GM21786 (cell line): ENCODE results near the gene TTC13.

Experiments
- ATAC-seq: cut with Tn5 transposase; IDR thresholded peaks from one replicate; pipeline ENCODE4 v1.9.1; 2021; ENCODE audit not compliant: unreplicated experiment

Gene TTC13

DNA sequence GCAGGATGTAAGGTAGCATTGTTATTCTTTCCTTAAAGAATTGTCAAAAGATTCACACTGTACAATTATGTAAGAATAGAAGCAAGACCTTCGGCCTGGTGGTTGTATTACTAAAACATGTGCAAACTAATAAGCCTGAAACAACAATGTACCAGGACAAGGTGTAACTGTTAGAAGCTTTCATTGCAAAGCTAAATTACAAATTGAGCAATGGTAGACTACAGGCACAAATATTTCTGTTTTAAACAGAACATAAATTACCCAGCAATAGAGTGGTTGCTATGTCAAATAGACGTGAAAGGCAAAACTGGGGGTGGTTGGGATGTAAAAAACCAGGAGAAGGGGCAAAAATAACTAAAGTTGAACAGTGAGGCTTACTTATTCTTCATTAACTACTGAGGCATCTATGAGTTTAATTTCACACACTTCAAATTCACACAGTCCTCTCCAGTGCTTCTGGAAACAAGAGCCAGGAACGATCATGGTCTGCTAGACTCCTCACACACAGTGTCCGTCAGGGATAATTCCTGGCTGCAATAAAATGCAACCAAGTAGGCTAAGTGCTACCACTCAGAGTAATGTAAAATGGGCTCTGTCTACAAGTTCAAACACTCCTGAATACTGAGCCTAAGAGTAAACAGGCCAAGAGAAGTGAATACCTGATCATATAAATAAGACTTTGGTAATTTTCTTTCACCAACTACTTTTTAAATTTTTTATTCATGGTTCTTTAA, 71.0 kb downstream of the TTC13 start:
- no peak for ATAC-seq

DNA sequence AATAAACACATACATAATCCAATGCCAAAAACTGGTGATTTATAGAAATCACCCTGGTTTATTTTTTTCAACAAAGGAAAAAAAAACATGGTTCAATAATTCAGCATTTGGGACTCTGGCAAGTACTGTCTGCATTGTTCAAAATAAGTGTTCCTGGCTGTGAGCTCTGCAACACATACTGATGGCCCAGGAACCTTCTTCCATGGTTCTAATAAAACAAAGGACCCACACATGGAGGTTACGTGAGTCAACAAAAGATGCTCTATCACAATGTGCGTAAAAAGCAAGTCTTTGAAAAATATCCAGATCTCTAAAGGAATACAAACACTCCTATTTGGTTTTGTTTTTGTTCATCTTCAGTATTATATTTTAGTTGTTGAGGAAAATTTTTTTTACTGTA, 72.4 kb downstream of the TTC13 start:
- ATAC-seq, result no peak

DNA sequence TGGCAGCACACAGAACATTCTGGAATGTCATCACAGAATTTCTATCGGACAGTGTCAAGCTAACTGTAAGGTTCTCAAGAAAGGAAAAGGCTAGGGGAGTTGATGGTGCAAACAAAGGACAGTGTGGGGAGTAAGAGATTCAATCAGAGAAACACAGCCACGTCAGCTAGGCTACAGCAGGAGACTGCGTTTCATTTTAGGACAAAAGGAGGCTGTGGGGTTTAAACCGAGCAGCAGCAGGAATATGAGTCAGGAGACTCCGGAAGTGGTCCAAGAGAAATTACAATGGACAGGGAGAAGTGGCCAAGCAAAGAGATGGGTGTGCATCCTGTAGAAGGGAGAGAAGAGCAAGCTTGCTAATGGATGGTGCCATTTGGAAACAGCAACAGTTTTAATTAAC, 72.9 kb downstream of the TTC13 start:
- ATAC-seq, result no peak

DNA sequence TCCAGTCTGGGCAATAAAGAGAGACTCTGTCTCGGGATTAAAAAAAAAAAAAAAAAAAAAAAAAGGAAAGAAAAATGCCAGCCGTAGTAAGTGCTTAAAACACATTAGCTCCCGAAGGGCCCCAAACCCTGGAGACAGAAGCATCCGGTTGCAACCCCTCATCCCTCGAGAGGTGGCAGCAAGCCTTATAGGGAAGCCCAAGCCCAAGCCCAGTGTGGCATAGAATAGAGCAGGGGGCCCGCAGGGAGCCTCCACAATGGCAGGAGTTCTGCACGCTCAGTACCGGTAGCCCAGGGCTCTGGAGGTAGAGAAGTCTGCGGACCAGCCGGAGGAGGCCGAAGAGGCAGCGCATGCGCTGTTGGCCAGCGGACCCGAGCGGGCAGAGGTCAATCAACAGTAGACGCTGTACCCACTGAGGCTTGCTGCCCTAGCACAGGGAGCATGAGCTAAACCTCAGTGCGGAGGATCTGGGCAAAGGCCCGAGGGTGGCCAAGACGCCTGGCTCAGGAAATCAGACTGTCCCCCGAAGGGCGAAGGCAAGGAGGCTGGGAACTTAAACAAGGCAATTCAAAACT, 76.2 kb downstream of the TTC13 start:
- ATAC-seq, result no peak

DNA sequence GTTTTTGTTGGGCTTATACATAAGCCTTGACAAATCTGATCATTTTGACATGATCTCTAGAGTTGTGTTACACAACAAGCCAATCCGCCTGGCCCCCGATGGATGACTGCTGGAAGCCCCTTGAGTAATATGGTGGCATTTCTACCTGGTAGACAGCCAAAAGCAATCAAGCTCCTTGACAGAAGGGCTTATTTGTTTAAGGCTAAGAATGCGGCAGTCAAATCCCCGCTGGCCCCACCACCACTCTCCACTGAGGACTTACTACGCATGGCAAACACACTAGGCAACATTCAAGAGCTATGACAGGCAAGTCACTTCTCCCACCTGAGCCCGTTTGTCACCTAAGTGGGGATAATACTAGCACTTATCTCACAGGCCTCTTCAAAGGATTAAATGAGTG, 77.0 kb downstream of the TTC13 start:
- no peak for ATAC-seq

DNA sequence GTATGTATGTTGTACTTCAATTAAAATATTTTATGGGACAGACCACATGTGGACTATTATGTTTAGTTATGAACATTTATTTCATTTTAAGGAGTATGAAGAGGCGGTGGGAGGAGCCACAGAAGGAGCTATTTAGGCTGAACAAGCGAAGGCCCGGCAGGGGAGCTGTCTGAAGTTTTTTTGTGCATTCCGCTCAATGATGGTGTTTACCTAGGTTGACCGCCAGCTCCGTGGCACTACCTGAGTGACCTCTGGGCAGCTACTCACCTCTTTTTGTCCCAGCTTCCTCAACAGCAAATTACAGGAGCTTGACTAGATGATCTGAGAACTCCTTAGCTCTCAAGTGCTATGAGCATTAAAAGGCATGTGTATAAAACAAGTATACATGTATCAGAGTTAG, 77.7 kb downstream of the TTC13 start:
- no peak for ATAC-seq

DNA sequence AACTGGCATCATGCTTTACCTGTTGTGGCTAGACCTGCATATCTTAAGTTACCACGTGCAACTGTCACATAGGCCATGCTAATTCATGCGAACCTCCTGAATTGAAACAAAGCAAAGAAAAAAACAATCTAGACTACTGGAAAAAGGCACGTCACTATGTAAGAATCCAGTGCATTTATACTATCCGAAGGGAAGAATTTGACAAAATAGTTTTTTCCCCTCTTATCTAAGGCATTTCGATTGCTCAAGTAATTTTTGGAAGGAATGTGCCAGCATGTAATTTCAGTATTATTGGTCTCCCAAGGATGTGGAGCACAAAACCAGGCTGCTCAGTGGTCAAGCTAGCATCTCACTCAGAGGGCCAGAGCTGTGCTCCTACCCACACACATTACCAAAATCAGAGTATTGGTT, 78.8 kb downstream of the TTC13 start:
- ATAC-seq, result no peak

DNA sequence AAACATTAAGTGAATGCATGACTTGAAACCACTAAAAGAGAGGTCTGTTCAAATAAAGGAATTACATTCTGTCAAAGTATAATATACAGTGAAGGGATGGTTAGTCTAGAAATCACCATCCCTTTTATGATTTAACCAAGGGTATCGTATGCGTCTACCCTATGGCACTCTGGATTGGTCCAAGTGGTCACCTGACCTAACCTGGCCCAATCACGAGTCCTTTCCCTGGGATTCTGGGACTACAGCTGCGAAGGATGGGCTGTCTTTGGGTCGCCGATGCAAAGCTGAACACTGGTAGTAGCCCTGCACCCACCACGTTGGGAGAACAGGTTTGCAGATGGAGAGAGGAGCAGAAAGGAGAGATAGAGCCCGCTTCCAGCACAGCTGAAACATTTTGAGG, 79.9 kb downstream of the TTC13 start:
- no peak for ATAC-seq

DNA sequence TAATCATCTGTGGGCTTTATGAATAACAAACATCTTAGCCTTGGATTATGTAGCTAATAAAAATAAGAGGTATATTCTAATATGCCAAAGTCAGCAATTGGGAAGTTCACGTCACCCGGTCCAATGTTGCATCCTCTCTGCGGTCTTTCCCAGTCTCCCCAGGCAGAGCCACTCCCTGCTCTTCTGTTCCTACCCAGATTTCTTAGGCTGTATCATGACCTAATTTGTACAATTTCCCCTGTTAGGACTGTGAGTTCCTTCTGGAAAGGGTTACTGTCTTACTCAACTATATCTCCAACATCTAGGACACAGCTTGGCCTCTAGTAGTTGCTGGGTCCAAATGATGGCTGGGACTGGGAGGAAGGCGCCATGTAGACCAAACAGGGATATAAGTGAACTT, 80.5 kb downstream of the TTC13 start:
- no peak for ATAC-seq

DNA sequence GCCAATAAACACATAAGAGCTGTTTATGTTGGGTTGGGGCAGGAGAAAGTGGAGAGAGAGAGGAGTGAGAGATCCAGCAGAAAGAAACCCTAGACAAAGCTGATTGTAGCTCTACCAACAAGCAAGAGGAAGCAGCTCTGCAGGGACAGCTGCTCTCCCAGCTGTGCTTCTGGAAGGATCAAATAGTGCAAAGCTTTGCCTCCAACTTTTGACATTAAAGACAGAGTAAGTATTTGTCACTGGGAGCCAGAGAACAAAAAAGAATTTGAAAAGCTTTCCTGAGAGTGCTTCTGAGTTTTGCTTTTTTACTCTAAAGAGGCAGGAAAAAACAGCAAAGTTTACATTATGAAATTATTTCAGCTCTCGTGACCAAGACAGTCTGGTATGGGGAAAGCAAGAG, 81.9 kb downstream of the TTC13 start:
- no peak for ATAC-seq

DNA sequence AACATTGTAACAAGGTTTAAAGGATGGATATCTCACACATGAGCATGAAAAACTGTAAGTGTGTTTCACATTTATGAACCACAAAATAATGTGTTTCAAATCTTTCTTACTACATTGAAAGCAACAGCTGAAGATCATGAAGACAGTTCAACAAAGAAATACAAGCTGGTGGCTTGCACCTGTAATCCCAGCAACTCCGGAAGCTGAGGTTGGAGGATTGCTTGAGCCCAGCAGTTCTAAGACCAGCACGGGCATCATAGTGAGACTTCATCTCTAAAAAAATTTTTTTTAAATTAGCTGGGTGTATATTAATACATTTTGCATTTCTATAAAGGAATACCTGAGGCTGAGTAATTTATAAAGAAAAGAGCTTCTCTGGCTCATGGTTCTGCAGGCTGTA, 83.2 kb downstream of the TTC13 start:
- ATAC-seq, result no peak

DNA sequence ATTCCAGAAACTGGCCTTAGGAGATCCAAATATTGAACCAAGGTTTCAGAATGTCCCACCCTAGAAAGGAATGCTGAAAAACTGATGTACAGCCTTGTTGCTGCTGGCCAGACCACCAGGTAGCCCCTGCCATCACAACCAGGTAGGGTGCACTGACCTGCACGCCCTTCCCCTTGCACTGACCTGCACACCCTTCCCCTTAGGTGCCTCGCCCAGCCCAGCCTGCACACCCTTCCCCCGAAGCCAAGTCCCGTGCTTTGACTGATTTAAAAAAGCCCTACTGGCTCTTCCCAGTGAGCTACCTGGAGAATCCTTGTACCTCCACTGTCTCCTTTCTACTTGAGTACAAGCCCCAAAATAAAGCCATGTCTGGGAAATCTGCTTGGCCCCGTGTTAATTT, 84.0 kb downstream of the TTC13 start:
- no peak for ATAC-seq

DNA sequence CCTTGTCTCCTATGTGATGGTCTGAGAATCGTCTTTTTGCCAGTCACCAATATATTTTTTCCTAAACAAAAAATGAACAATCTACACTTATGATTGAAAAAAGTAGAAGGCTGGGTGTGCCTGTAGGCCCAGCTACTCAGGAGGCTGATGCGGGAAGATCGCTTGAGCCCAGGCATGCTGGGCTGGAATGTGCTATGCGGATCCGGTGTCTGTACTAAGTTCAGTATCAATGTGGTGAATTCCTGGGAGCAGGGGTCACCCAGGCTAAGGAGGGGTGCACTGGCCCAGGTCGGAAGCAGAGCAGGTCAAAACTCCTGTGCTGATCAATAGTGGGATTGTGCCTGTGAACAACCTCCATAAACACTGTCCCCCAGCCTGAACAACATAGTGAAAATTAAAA, 84.6 kb downstream of the TTC13 start:
- no peak for ATAC-seq

DNA sequence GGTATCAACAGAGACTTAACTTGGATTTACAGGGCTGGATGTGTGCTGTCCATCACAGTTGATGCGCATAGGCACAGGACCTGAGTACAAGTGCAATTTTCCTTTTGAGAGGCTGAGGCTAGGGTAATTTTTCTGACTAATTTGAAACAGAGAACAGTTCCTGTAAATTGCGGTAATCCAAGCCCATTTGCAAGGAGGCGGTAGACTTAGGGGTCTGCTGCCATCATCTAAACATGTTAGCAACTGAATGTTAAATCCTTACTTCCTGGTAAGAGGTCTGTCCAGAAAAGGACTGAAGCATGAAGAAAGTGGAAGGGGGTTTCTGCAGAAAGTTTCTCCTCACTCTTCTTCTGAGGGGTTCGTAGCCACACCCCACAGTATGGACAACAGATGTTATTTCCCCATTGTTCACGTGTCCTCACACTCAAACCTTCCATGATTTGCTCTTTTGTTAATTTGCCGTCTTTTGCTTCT, 86.6 kb downstream of the TTC13 start:
- ATAC-seq, result peak; percentile 52

DNA sequence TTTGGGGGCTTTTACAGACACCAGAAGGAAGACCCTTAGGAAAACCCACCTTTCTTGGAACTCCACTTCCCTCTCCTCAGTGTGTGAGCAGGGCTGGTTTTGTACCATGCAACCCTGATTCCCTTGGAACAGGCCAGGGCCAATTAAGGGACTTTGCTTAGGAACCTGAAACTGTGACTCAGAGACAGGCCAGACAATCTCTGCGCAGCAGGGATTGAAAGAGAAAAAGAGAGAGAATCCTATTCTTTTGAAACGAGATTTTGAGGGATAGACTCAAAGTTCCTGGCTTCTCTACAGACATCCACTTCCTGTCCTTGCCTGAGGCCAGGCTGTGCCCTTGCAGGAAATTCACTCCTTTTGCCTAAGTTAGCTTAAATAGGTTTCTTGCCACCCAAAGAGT, 87.2 kb downstream of the TTC13 start:
- no peak for ATAC-seq

DNA sequence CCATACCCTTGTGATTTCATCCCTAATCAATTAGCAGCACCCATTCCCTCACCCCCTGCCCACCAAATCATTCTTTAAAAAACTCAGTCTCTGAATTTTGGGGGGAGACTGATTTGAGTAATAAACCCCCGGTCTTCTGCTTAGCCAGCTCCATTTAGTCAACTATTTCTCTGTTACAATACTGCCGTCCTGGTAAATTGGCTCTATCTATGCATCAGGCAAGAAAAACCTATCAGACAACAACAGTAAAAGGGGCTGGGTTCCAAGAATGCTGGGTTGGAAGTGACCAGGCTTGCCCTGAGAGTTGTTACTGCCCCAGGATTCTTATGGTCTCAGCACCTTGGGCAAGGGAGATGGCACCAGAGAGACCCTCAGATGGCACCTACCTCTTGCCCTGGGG, 94.0 kb downstream of the TTC13 start:
- no peak for ATAC-seq

DNA sequence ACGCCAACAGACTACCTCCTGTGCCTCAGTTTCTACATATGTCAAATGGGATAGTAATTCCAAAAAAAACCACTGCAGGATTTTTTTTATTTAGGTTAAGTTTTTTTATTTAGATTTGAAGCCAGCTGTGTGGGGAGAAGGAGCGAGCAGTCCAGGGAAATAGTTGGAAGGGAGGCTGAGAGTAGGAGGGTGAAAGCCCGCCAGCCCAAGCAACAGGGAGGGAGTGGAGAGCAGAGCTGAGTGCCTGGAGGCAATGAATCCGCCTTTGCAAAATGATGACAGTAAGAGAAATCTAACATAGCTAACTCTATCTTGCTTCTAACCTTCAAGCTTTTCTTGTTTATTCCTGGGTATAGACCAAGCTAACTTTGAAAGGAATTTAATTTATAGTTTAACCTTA, 94.7 kb downstream of the TTC13 start:
- ATAC-seq, result no peak

DNA sequence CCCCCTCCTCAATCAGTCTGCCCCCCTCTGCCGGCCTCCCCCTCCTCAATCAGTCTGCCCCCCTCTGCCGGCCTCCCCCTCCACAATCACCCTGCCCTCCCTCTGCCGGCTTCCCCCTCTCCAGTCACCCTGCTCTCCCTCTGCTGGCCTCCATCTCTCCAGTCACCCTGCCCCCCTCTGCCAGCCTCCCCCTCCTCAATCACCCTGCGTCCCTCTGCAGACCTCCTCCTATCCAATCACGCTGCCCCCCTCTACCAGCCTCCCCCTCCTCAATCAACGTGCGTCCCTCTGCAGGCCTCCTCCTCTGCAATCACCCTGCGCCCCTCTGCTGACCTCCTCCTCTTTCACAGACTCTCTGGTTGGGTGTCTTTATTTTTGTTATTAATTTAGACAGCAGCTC, 98.9 kb downstream of the TTC13 start:
- ATAC-seq, result no peak

DNA sequence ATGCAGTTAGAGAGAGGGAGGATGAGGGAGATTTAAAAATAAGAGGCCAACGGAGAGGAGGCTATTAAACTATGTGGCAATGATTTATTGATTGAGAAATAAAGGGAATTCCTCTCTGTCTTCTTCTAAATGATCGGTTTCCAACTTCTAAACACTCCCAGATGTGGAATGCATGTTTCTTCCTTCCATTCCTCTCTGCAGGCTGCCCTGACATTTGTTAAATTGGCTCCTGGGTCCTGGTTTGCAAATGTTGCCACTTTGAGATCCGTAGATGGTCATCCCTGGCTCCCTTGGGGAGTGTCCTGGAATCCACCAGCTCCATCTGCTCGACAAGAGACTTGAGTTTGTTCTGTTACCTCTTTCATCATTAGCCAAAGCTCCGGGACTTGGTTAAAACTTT, 100.1 kb downstream of the TTC13 start:
- ATAC-seq, result no peak

DNA sequence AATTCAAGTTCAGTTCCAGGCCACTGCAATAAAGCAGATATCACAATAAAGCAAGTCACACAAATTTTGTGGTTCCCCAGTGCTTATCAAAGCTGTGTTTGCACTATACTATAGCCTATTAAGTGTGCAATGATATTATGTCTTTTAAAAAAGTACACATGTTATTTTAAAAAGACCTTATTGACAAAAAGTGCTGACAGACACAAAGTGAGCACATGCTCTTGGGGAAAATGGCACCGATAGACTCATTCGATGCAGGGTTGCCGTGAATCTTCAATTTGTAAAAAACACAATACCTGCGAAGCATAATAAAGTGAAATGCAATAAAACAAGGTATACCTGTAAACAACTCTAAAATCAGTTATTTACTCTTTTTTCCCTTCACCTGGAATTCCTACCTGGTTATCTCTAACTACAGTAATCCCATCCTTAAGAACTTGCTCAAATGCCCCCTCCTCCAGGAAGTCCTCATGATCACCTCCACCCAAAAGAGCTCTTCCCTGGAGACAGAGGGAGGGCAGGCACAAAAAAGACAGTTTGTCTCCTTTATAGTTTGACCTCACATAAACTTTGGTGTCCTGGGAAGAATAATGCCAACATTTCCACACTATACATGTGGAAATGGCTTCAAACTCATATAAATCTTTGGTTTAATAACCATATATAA, 100.6 kb downstream of the TTC13 start:
- no peak for ATAC-seq

DNA sequence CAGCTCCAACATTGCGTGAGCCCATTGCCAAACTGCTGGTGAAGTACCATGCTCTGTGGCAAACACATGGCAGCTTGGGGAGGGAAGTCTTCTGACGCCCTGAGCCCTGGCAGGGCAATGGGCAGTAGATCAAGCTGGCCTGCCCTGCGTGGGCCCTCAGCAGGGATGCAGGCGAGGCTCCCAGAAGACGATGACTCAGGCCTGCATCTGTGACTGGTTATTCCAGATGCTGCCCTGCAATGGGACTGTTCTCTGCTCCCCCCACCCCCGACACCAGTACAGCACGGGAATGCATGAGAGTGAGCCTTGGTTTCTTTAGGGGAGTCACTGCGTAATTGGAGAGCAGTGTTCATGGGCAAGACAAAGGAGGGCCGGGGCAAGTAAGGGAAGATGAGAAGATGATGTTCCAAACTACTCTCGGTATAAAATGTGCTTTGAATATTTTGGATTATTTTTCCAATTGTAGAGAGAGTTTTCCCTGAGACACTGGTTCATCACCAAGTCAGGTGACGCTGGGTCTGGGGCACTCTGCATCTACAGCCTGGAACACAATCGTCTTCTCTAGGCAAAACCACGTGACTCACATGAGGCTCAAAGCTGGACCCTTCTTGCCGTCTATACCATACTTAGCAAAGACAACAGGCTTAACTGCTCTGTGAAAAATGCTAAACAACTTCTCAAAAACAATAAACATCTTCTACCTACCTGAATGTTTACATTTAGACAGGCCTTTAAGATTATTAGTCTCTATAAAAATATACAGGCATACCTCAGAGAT, 101.3 kb downstream of the TTC13 start:
- ATAC-seq, result no peak

DNA sequence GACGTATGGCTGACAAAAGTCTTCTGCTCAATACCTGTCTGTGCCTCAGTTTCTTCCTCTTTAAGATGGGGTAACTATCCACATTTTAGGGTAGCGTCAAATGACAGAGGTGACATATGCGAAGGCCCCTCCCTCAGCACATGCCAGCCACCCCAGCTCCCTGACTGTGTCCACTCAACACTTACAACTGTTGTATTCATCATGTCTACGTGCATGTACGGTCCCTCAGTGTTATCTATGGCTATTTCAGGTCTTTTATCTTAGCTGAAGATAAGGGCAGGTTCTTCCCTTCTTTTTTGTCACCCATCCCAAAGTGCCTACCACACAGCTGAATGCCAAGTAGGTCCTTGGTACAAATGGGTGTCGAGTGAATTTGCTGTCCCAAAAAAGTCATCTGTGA, 102.0 kb downstream of the TTC13 start:
- no peak for ATAC-seq
